Osteocyte (in vitro differentiated cells): ENCODE results near the gene KDM4B. TPM values are rescaled to one million over a fixed set of nuclear protein-coding genes. Genes with fewer than 3 reads are reported as not detected.

Source experiments
- DNase-seq: peaks from one replicate; pipeline ENCODE4 v3.0.0; 2021; ENCODE audit warnings: mixed read lengths; ENCODE audit not compliant: unreplicated experiment; ENCODE audit errors: extremely low spot score
- H3K27ac Mint-ChIP-seq: one replicate; pipeline ENCODE4 v1.8.0; 2021; ENCODE audit warnings: mild to moderate bottlenecking, mixed read lengths; ENCODE audit not compliant: unreplicated experiment
- H3K27me3 Mint-ChIP-seq: one replicate; pipeline ENCODE4 v1.8.0; 2021; ENCODE audit warnings: mixed read lengths; ENCODE audit not compliant: unreplicated experiment
- H3K36me3 Mint-ChIP-seq: one replicate; pipeline ENCODE4 v1.8.0; 2021; ENCODE audit warnings: mixed read lengths; ENCODE audit not compliant: unreplicated experiment
- H3K4me1 Mint-ChIP-seq: one replicate; pipeline ENCODE4 v1.8.0; 2021; ENCODE audit warnings: mixed read lengths; ENCODE audit not compliant: unreplicated experiment
- H3K4me3 Mint-ChIP-seq: one replicate; pipeline ENCODE4 v1.8.0; 2021; ENCODE audit warnings: mild to moderate bottlenecking, moderate library complexity, mixed read lengths; ENCODE audit not compliant: unreplicated experiment
- H3K9me3 Mint-ChIP-seq: one replicate; pipeline ENCODE4 v1.8.0; 2021; ENCODE audit warnings: mixed read lengths; ENCODE audit not compliant: unreplicated experiment
- total RNA-seq: library from RNA; stranded (reverse); gene quantifications from 2 replicates; pipeline ENCODE4 v1.2.1, GENCODE V29; 2021
- TF ChIP-seq, protein P1 (sequence below): fragments of 200-600 bp; sonication (generic); IDR thresholded peaks from 2 replicates; pipeline ENCODE4 v1.5.0; 2021; ENCODE audit warnings: antibody characterized with exemption, mild to moderate bottlenecking, moderate library complexity

Gene KDM4B
- total RNA-seq, 1 donor from 2014 or later: 49.0 TPM

DNA sequence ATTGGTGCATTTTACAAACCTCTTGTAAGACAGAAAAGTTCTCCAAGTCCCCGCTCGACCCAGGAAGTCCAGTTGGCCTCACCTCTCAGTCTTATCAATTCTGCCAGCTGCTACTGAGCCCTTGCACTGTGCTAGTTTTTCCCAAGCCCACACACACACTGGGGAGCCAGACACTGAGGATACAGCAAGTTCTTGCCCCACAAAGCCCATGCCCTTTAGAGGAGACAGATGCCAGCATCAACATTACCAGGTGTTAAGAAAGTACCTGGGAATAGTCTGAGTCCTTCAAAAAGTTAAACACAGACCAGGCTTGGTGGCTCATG, 196.7 kb downstream of the KDM4B start:
- peaks cover 6% of the 10 kb centered on the region for H3K4me1 Mint-ChIP-seq
- TF ChIP-seq, protein P1, sequence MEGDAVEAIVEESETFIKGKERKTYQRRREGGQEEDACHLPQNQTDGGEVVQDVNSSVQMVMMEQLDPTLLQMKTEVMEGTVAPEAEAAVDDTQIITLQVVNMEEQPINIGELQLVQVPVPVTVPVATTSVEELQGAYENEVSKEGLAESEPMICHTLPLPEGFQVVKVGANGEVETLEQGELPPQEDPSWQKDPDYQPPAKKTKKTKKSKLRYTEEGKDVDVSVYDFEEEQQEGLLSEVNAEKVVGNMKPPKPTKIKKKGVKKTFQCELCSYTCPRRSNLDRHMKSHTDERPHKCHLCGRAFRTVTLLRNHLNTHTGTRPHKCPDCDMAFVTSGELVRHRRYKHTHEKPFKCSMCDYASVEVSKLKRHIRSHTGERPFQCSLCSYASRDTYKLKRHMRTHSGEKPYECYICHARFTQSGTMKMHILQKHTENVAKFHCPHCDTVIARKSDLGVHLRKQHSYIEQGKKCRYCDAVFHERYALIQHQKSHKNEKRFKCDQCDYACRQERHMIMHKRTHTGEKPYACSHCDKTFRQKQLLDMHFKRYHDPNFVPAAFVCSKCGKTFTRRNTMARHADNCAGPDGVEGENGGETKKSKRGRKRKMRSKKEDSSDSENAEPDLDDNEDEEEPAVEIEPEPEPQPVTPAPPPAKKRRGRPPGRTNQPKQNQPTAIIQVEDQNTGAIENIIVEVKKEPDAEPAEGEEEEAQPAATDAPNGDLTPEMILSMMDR: no peak
- no peak overlapping the region for H3K4me3 Mint-ChIP-seq
- H3K27ac Mint-ChIP-seq: no peak overlapping the region
- peaks cover 2% of the 10 kb centered on the region for H3K36me3 Mint-ChIP-seq
- DNase-seq: no peak
- no peaks in the 10 kb centered on the region for H3K27me3 Mint-ChIP-seq
- H3K9me3 Mint-ChIP-seq: no peaks in the 10 kb centered on the region

DNA sequence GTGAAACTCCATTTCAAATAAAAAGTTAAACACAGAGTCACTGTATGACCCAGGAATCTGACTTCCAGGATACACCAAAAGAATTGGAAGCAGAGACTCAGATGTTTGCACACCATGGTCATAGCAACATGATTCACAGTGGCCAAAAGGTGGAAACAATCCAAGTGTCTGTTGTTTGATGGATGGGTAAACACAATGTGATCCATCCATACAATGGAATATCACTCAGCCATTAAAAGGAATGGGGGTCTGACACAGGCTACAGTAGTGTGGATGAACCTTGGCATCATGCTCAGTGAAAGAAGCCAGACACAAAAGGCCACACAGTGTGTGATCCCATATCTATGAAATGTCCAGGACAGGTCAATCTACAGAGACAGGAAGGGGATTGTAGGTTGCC, 197.3 kb downstream of the KDM4B start:
- no peaks in the 10 kb centered on the region for H3K9me3 Mint-ChIP-seq
- TF ChIP-seq, protein P1: no peak
- no peak for DNase-seq
- peaks cover 2% of the 10 kb centered on the region for H3K36me3 Mint-ChIP-seq
- H3K4me1 Mint-ChIP-seq: peaks cover 6% of the 10 kb centered on the region
- H3K27ac Mint-ChIP-seq: no peak overlapping the region
- H3K4me3 Mint-ChIP-seq: no peak overlapping the region
- H3K27me3 Mint-ChIP-seq: no peaks in the 10 kb centered on the region

DNA sequence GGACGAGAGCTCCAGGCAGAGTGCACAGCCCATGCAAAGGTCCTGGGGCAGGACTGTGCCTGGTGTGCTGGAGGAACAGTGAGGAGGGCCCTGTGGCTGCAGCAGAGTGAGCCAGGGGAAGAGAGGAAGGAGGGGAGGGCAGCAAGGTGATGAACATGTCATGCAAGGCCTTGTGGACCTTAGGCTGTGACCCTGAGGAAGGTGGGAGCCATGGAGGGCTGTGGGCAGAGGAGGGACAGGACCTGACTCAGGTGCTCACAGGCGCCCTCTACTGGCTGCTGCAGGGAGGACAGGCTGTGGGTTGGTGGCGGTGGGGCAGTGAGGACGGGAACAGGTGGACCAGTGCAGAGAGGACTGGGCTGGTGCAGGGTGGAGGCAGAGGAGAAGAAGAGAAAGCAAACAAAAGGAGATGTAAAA, 201.4 kb downstream of the KDM4B start:
- H3K4me1 Mint-ChIP-seq: peaks cover 16% of the 10 kb centered on the region
- H3K9me3 Mint-ChIP-seq: no peaks in the 10 kb centered on the region
- H3K4me3 Mint-ChIP-seq: no peak overlapping the region
- no peaks in the 10 kb centered on the region for H3K27me3 Mint-ChIP-seq
- TF ChIP-seq, protein P1: peak; percentile 52
- H3K36me3 Mint-ChIP-seq: peaks cover 2% of the 10 kb centered on the region
- DNase-seq: peak; percentile 87
- no peak overlapping the region for H3K27ac Mint-ChIP-seq

DNA sequence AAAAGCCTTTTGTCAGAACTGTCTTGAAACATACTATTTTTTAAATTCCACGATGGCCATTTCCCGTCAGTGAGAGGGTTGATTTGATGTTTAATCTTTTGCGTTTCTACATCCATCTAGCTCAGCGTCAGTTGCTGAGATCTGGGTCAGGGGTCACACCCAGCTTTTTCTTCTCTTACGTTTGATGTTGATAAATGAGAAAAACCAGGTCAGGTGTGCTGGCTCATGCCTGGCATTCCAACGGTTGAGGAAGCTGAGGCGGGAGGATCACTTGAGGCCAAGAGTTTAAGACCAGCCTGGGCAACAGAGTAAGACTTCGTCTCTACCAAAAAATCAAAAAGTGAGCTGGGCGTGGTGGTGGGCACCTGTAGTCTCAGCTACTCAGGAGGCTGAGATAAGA, 202.8 kb downstream of the KDM4B start:
- Mint-ChIP-seq H3K36me3 (peaks cover 2% of the 10 kb centered on the region), H3K9me3 (no peaks in the 10 kb centered on the region), H3K27ac (no peak overlapping the region), H3K4me3 (no peak overlapping the region), H3K4me1 (peaks cover 17% of the 10 kb centered on the region), H3K27me3 (no peaks in the 10 kb centered on the region)
- DNase-seq: no peak
- TF ChIP-seq, protein P1: no peak

DNA sequence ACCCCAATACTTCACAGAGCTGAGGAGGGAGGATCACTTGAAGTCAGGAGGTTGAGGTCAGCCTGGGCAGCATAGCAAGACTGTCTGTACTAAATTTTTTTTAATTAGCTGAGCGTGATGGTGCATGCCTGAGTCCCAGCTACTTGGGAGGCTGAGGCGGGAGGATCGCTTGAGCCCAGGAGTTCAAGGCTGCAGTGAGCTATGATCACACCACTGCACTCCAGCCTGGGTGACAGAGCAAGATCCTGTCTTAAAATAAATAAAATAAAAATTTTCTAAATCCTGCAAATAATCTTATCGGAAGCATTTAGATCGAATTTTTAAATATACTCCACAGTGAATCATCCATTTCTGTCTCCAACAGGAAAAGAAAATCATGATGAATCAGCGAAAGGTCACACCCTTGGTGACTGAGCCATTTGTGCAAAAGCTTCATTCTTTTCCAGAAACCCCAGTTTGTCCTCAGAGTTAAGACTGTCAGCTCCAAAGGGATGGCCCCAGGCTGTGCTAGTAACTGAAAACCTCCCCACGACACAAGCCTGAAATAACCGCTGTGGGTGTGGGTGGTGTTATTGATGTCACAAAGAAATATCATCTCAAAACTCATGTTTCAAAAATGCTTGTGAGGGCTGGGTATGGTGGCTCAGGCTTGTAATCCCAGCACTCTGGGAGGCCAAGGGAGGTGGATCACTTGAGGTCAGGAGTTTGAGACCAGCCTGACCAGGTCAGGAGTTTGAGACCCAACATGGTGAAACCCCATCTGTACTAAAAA, 204.1 kb downstream of the KDM4B start:
- TF ChIP-seq, protein P1: no peak
- no peaks in the 10 kb centered on the region for H3K9me3 Mint-ChIP-seq
- peaks cover 2% of the 10 kb centered on the region for H3K36me3 Mint-ChIP-seq
- H3K4me1 Mint-ChIP-seq: peaks cover 23% of the 10 kb centered on the region
- H3K27ac Mint-ChIP-seq: peak overlapping the region; percentile 89
- DNase-seq: peak; percentile 88
- H3K4me3 Mint-ChIP-seq: no peak overlapping the region
- H3K27me3 Mint-ChIP-seq: no peaks in the 10 kb centered on the region
